BLaER1 treated with 17β-estradiol and CSF1 and Interleukin-3, amounts not matched to agents 10 nM and 100 nM (cell line): ENCODE measurements around the gene LONP2.

Experiments
- H3K27ac ChIP-seq, 11 experiments: shearing (Covaris generic); formaldehyde crosslinking; 2 replicates each; pipeline ENCODE4 v1.8.1; 2022
- H3K27me3 ChIP-seq, 11 experiments: shearing (Covaris generic); formaldehyde crosslinking; 2 replicates each; pipeline ENCODE4 v1.8.1; 2022
- H3K36me3 ChIP-seq, 11 experiments: shearing (Covaris generic); formaldehyde crosslinking; 2 replicates each; pipeline ENCODE4 v1.8.1; 2022
- H3K4me1 ChIP-seq, 10 experiments: shearing (Covaris generic); formaldehyde crosslinking; 2 replicates each; pipeline ENCODE4 v1.8.1; 2022
- H3K4me2 ChIP-seq, 11 experiments: shearing (Covaris generic); formaldehyde crosslinking; 2 replicates each; pipeline ENCODE4 v1.8.1; 2022
- H3K4me3 ChIP-seq, 10 experiments: shearing (Covaris generic); formaldehyde crosslinking; 2 replicates each; pipeline ENCODE4 v1.8.1; 2022
- H3K9ac ChIP-seq, 11 experiments: shearing (Covaris generic); formaldehyde crosslinking; 2 replicates each; pipeline ENCODE4 v1.8.1; 2022
- H3K9me3 ChIP-seq, 11 experiments: shearing (Covaris generic); formaldehyde crosslinking; replicated peaks in 1 of 11; 2 replicates each; pipeline ENCODE4 v1.8.1; 2022
- H4K20me1 ChIP-seq, 11 experiments: shearing (Covaris generic); formaldehyde crosslinking; 2 replicates each; pipeline ENCODE4 v1.8.1; 2022
- Cebpa-rat ChIP-seq, 11 experiments: shearing (Covaris generic); IDR thresholded peaks; 2 replicates each; pipeline ENCODE4 v1.8.1; 2022

Gene LONP2

GRCh38 chr16:48318630-48319029, 74.5 kb downstream of the LONP2 start:
- Histone ChIP-seq H3K4me1 (peaks cover 34 to 64% (median 51%) of the 10 kb centered on the region in 10 experiments), H3K4me3 (peak overlapping the region in 8 of 10 experiments; percentile 6 to 54 (median 36); a peak in 13 of 20 replicates), H3K9ac (peak overlapping the region; percentile 5 to 71 (median 56); a peak in 17 of 22 replicates), H3K4me2 (peak overlapping the region; percentile 78 to 96 (median 88)), H3K27me3 (no peaks in the 10 kb centered on the region), H3K36me3 (peaks cover 29 to 68% (median 50%) of the 10 kb centered on the region in 11 experiments; a peak in 21 of 22 replicates), H4K20me1 (peaks cover 0 to 20% (median 5%) of the 10 kb centered on the region in 11 experiments; a peak in 5 of 22 replicates), H3K27ac (peak overlapping the region in 10 of 11 experiments; percentile 38 to 87 (median 78); a peak in 21 of 22 replicates), H3K9me3 (peaks cover under 1 to 27% (median 18%) of the 10 kb centered on the region in 11 experiments; a peak in 19 of 22 replicates)
- TF ChIP-seq Cebpa-rat (IDR thresholded peaks at IDR 0.05): no peak

GRCh38 chr16:48321317-48322036, 77.4 kb downstream of the LONP2 start:
- Histone ChIP-seq H3K9ac (no peak overlapping the region), H3K27ac (no peak overlapping the region), H3K4me1 (peaks cover 39 to 73% (median 59%) of the 10 kb centered on the region in 10 experiments), H3K4me2 (peak overlapping the region in 2 of 11 experiments; percentile 32 to 47; a peak in 3 of 22 replicates), H3K36me3 (peaks cover 27 to 66% (median 46%) of the 10 kb centered on the region in 11 experiments; a peak in 20 of 22 replicates), H3K4me3 (no peak overlapping the region), H4K20me1 (peaks cover 0 to 20% (median 5%) of the 10 kb centered on the region in 11 experiments; a peak in 5 of 22 replicates), H3K27me3 (no peaks in the 10 kb centered on the region), H3K9me3 (peaks cover 0 to 5% (median 0%) of the 10 kb centered on the region in 11 experiments; a peak in 3 of 22 replicates)
- no peak for TF ChIP-seq Cebpa-rat (IDR thresholded peaks at IDR 0.05)

GRCh38 chr16:48323783-48324775, 80.0 kb downstream of the LONP2 start:
- no peak for TF ChIP-seq Cebpa-rat (IDR thresholded peaks at IDR 0.05)
- Histone ChIP-seq H3K9ac (no peak overlapping the region), H3K36me3 (peaks cover 24 to 81% (median 52%) of the 10 kb centered on the region in 11 experiments; a peak in 21 of 22 replicates), H3K4me1 (peaks cover 17 to 53% (median 38%) of the 10 kb centered on the region in 10 experiments), H3K27me3 (no peaks in the 10 kb centered on the region), H4K20me1 (peaks cover 0 to 2% (median 0%) of the 10 kb centered on the region in 11 experiments; a peak in 4 of 22 replicates), H3K27ac (no peak overlapping the region), H3K4me3 (no peak overlapping the region), H3K9me3 (peaks cover 0 to 5% (median 0%) of the 10 kb centered on the region in 11 experiments; a peak in 2 of 22 replicates), H3K4me2 (peak overlapping the region in 1 of 11 experiments; percentile 4; a peak in 1 of 22 replicates)

GRCh38 chr16:48326915-48327314, 82.8 kb downstream of the LONP2 start:
- no peak overlapping the region for H3K9ac ChIP-seq
- TF ChIP-seq Cebpa-rat (IDR thresholded peaks at IDR 0.05): no peak
- no peaks in the 10 kb centered on the region for H3K27me3 ChIP-seq
- peaks cover 14 to 48% (median 29%) of the 10 kb centered on the region in 10 experiments; a peak in 16 of 20 replicates for H3K4me1 ChIP-seq
- peaks cover 28 to 74% (median 43%) of the 10 kb centered on the region in 11 experiments; a peak in 21 of 22 replicates for H3K36me3 ChIP-seq
- H4K20me1 ChIP-seq: peaks cover 0 to 17% (median 0%) of the 10 kb centered on the region in 11 experiments; a peak in 7 of 22 replicates
- H3K27ac ChIP-seq: no peak overlapping the region
- peak overlapping the region in 3 of 11 experiments; percentile 9 to 57 (median 26); a peak in 4 of 22 replicates for H3K4me2 ChIP-seq
- no peaks in the 10 kb centered on the region for H3K9me3 ChIP-seq
- no peak overlapping the region for H3K4me3 ChIP-seq

- Histone ChIP-seq H3K4me3 (no peak overlapping the region), H3K4me2 (no peak overlapping the region), H3K9me3 (no peaks in the 10 kb centered on the region), H3K9ac (no peak overlapping the region), H3K27ac (no peak overlapping the region), H3K27me3 (no peaks in the 10 kb centered on the region), H4K20me1 (peaks cover 0 to 17% (median 0%) of the 10 kb centered on the region in 11 experiments; a peak in 7 of 22 replicates), H3K36me3 (peaks cover 26 to 77% (median 44%) of the 10 kb centered on the region in 11 experiments), H3K4me1 (peaks cover 0 to 34% (median 19%) of the 10 kb centered on the region in 10 experiments; a peak in 14 of 20 replicates)
- no peak for TF ChIP-seq Cebpa-rat (IDR thresholded peaks at IDR 0.05)
Measured at GRCh38 chr16:48329138-48329537, 85.0 kb downstream of the LONP2 start.

- Histone ChIP-seq H3K4me1 (peaks cover 0 to 34% (median 19%) of the 10 kb centered on the region in 10 experiments; a peak in 14 of 20 replicates), H4K20me1 (peaks cover 0 to 17% (median 0%) of the 10 kb centered on the region in 11 experiments; a peak in 7 of 22 replicates), H3K27ac (no peak overlapping the region), H3K4me3 (no peak overlapping the region), H3K36me3 (peaks cover 27 to 77% (median 49%) of the 10 kb centered on the region in 11 experiments), H3K9ac (no peak overlapping the region), H3K4me2 (peak overlapping the region in 6 of 11 experiments; percentile 19 to 70 (median 48); a peak in 11 of 22 replicates), H3K27me3 (no peaks in the 10 kb centered on the region), H3K9me3 (no peaks in the 10 kb centered on the region)
- no peak for TF ChIP-seq Cebpa-rat (IDR thresholded peaks at IDR 0.05)
Measured at GRCh38 chr16:48330189-48330840, 86.2 kb downstream of the LONP2 start.

GRCh38 chr16:48330841-48331192, 86.7 kb downstream of the LONP2 start:
- no peaks in the 10 kb centered on the region for H3K9me3 ChIP-seq
- no peak overlapping the region for H3K4me3 ChIP-seq
- H3K4me2 ChIP-seq: peak overlapping the region in 6 of 11 experiments; percentile 19 to 70 (median 48); a peak in 11 of 22 replicates
- H3K9ac ChIP-seq: no peak overlapping the region
- peaks cover 31 to 77% (median 50%) of the 10 kb centered on the region in 11 experiments for H3K36me3 ChIP-seq
- H3K4me1 ChIP-seq: peaks cover 0 to 30% (median 19%) of the 10 kb centered on the region in 10 experiments; a peak in 14 of 20 replicates
- no peak overlapping the region for H3K27ac ChIP-seq
- no peak for TF ChIP-seq Cebpa-rat (IDR thresholded peaks at IDR 0.05)
- peaks cover 0 to 17% (median 0%) of the 10 kb centered on the region in 11 experiments; a peak in 7 of 22 replicates for H4K20me1 ChIP-seq
- H3K27me3 ChIP-seq: no peaks in the 10 kb centered on the region

- no peak overlapping the region for H3K4me2 ChIP-seq
- peaks cover 0 to 16% (median 10%) of the 10 kb centered on the region in 10 experiments; a peak in 13 of 20 replicates for H3K4me1 ChIP-seq
- no peak overlapping the region for H3K4me3 ChIP-seq
- H3K9ac ChIP-seq: no peak overlapping the region
- H3K27me3 ChIP-seq: no peaks in the 10 kb centered on the region
- peak in 6 of 11 experiments; percentile 17 to 69 (median 36); a peak in 7 of 22 replicates for TF ChIP-seq Cebpa-rat (IDR thresholded peaks at IDR 0.05)
- no peaks in the 10 kb centered on the region for H3K9me3 ChIP-seq
- peaks cover 53 to 79% (median 70%) of the 10 kb centered on the region in 11 experiments for H3K36me3 ChIP-seq
- peaks cover 0 to 17% (median 0%) of the 10 kb centered on the region in 11 experiments; a peak in 7 of 22 replicates for H4K20me1 ChIP-seq
- no peak overlapping the region for H3K27ac ChIP-seq
Measured at GRCh38 chr16:48332978-48333377, 88.9 kb downstream of the LONP2 start.
